HepG2 (cell line): Measurements from ENCODE around the gene PRPF4. TPM values are rescaled to one million over a fixed set of nuclear protein-coding genes. Genes with fewer than 3 reads are reported as not detected.

Source experiments
- ATAC-seq: fragments of 200-7000 bp; cut with Tn5 transposase; 3 replicates; pipeline ENCODE4 v1.9.1; 2020; ENCODE audit warnings: mild to moderate bottlenecking, moderate library complexity
- BruUV-seq: library from RNA; stranded (reverse); fragments of 400-500 nt; replicated peaks from 2 replicates; lab custom pipeline; 2021; lab: Mats Ljungman, UMichigan
- CTCF ChIA-PET: fragments of 300-600 bp; formaldehyde crosslinking; extraction: SDS; loops from one replicate; lab custom pipeline; 2021; ENCODE audit warnings: low total read pairs, inconsistent platforms, low intra/inter-chr PET ratio; lab: Yijun Ruan, JAX
- POLR2A ChIA-PET: fragments of 350-600 bp; sonication (Branson Sonifier 250); formaldehyde crosslinking; loops from one replicate; lab custom pipeline; 2020; ENCODE audit warnings: antibody characterized with exemption, inconsistent platforms; lab: Yijun Ruan, JAX
- DNase-seq: peaks from one replicate; pipeline ENCODE4 v3.0.0-alpha.2; 2015; ENCODE audit warnings: low spot score
- FAIRE-seq: peaks from 3 replicates; lab custom pipeline; 2011; peaks lifted over from hg19 to GRCh38; lab: Jason Lieb, UNC
- H2AFZ ChIP-seq: one replicate; pipeline ENCODE4 v1.6.1; 2011; ENCODE audit warnings: low read length, inconsistent platforms
- H3K27ac ChIP-seq: fragments of 300-600 bp; 3 replicates; pipeline ENCODE4 v1.8.0; 2011; ENCODE audit warnings: mixed run types, mild to moderate bottlenecking, mixed read lengths, low read length, inconsistent platforms; ENCODE audit not compliant: insufficient read depth; ENCODE audit errors: extremely low read length
- H3K27me3 ChIP-seq, 2 experiments: fragments of 200-600 bp in 1 of 2; 2 replicates in 1 of 2; 3 replicates in 1 of 2; pipeline versions ENCODE4 v1.6.0 to v1.8.0; 2011; ENCODE audit warnings: low read length in 2 of 2, mild to moderate bottlenecking in 2 of 2, moderate library complexity in 2 of 2, inconsistent platforms in 1 of 2; ENCODE audit not compliant: insufficient read depth in 2 of 2, control insufficient read depth in 1 of 2
- H3K36me3 ChIP-seq, 2 experiments: fragments of 200-600 bp in 1 of 2; replicated peaks in 1 of 2; 2 replicates in 1 of 2; 3 replicates in 1 of 2; pipeline versions ENCODE4 v1.5.1 to v1.8.0; 2011; ENCODE audit warnings: low read length in 2 of 2, inconsistent platforms in 1 of 2; ENCODE audit not compliant: insufficient read depth in 2 of 2, control insufficient read depth in 1 of 2
- H3K4me1 ChIP-seq: 2 replicates; pipeline ENCODE4 v1.5.1; 2012; ENCODE audit warnings: low read length, inconsistent platforms; ENCODE audit not compliant: insufficient read depth
- H3K4me2 ChIP-seq: 2 replicates; pipeline ENCODE4 v1.6.0; 2011; ENCODE audit warnings: low read depth, low read length, inconsistent platforms
- H3K4me3 ChIP-seq, 3 experiments: fragments of 200-600 bp in 1 of 3; sonication (generic), shearing (Covaris generic) in 1 of 3; replicated peaks in 1 of 3; 2 replicates each; pipeline ENCODE4 v1.5.1; 2011 to 2016; ENCODE audit warnings: low read length in 3 of 3, inconsistent platforms in 2 of 3, low read depth in 2 of 3, mild to moderate bottlenecking in 2 of 3, control low read depth in 1 of 3, mixed read lengths in 1 of 3; ENCODE audit not compliant: insufficient read depth in 1 of 3
- H3K79me2 ChIP-seq: one replicate; pipeline ENCODE4 v1.6.1; 2011; ENCODE audit warnings: low read length, inconsistent platforms; ENCODE audit not compliant: insufficient read depth
- H3K9ac ChIP-seq: 2 replicates; pipeline ENCODE4 v1.6.0; 2011; ENCODE audit warnings: mild to moderate bottlenecking, low read depth, low read length, inconsistent platforms; ENCODE audit not compliant: insufficient read depth
- H3K9me3 ChIP-seq: 2 replicates; pipeline ENCODE4 v1.5.1; 2012; ENCODE audit warnings: mild to moderate bottlenecking, low read length
- H4K20me1 ChIP-seq: 2 replicates; pipeline ENCODE4 v1.6.0; 2011; ENCODE audit warnings: inconsistent platforms, mild to moderate bottlenecking, low read length, moderate library complexity; ENCODE audit not compliant: insufficient read depth
- AHR ChIP-seq: IDR thresholded peaks from 2 replicates; pipeline ENCODE4 v1.6.1; 2018; ENCODE audit warnings: missing genetic modification reagents, missing compliant biosample characterization
- CBFB ChIP-seq: sonication (generic); formaldehyde crosslinking; IDR thresholded peaks from 2 replicates; pipeline ENCODE4 v1.4.0; 2020; ENCODE audit warnings: missing genetic modification reagents
- DPF2 ChIP-seq: sonication (generic); formaldehyde crosslinking; IDR thresholded peaks from 2 replicates; pipeline ENCODE4 v1.4.0; 2020; ENCODE audit warnings: mild to moderate bottlenecking, low read depth, missing genetic modification reagents, borderline replicate concordance
- EP300 ChIP-seq, 3 experiments: sonication (generic) in 1 of 3; formaldehyde crosslinking in 1 of 3; IDR thresholded peaks; 2 replicates each; pipeline versions ENCODE4 v1.5.1 to v1.6.1; 2011 to 2020; ENCODE audit warnings: low read depth in 2 of 3, low read length in 2 of 3, borderline replicate concordance in 1 of 3, improper control_type of control experiment in 1 of 3, mild to moderate bottlenecking in 1 of 3, missing genetic modification reagents in 1 of 3, moderate library complexity in 1 of 3
- GMEB1 ChIP-seq: sonication (generic); formaldehyde crosslinking; IDR thresholded peaks from 2 replicates; pipeline ENCODE4 v1.5.1; 2020; ENCODE audit warnings: missing genetic modification reagents, mild to moderate bottlenecking, borderline replicate concordance
- IRF9 ChIP-seq: sonication (generic); formaldehyde crosslinking; IDR thresholded peaks from 2 replicates; pipeline ENCODE4 v1.8.0; 2022; ENCODE audit warnings: missing genetic modification reagents, mild to moderate bottlenecking, borderline replicate concordance
- MXD1 ChIP-seq: sonication (generic); formaldehyde crosslinking; IDR thresholded peaks from 2 replicates; pipeline ENCODE4 v1.4.0; 2020; ENCODE audit warnings: mild to moderate bottlenecking, missing genetic modification reagents
- PHF5A ChIP-seq: IDR thresholded peaks from one replicate; pipeline ENCODE4 v1.6.1; 2018; ENCODE audit warnings: low read depth, missing genetic modification reagents; ENCODE audit not compliant: unreplicated experiment
- POGZ ChIP-seq: sonication (generic); formaldehyde crosslinking; IDR thresholded peaks from 2 replicates; pipeline ENCODE4 v1.4.0; 2020; ENCODE audit warnings: mild to moderate bottlenecking, missing genetic modification reagents
- SAFB2 ChIP-seq: sonication (generic); formaldehyde crosslinking; IDR thresholded peaks from 2 replicates; pipeline ENCODE4 v1.5.1; 2020; ENCODE audit warnings: missing genetic modification reagents, low read depth, mild to moderate bottlenecking, borderline replicate concordance
- SP2 ChIP-seq: sonication (generic); formaldehyde crosslinking; IDR thresholded peaks from 2 replicates; pipeline ENCODE4 v1.5.1; 2020; ENCODE audit warnings: mild to moderate bottlenecking, missing genetic modification reagents
- TBX3 ChIP-seq: fragments of 450-650 bp; IDR thresholded peaks from 2 replicates; pipeline ENCODE4 v1.6.1; 2017; ENCODE audit warnings: antibody characterized with exemption, mild to moderate bottlenecking, inconsistent platforms, borderline replicate concordance
- ZBTB33 ChIP-seq: sonication (generic); formaldehyde crosslinking; IDR thresholded peaks from 2 replicates; pipeline ENCODE4 v1.4.0; 2020; ENCODE audit warnings: missing genetic modification reagents
- ZFP1 ChIP-seq: IDR thresholded peaks from 2 replicates; pipeline ENCODE4 v1.6.1; 2016
- ZFP62 ChIP-seq: sonication (generic); formaldehyde crosslinking; IDR thresholded peaks from 2 replicates; pipeline ENCODE4 v1.4.0; 2020; ENCODE audit warnings: missing genetic modification reagents
- ZNF564 ChIP-seq: sonication (generic); formaldehyde crosslinking; IDR thresholded peaks from 2 replicates; pipeline ENCODE4 v1.8.1; 2023; ENCODE audit warnings: mild to moderate bottlenecking, missing genetic modification reagents
- WGBS: methylation state at CpG from one replicate; pipeline ENCODE4 v1.1.6; 2017; ENCODE audit warnings: low lambda C conversion rate; 5-methylcytosine and 5-hydroxymethylcytosine counted together
- in situ Hi-C: cut with HindIII; loops from 2 replicates; pipeline ENCODE4 v1.10.0; 2017; ENCODE audit warnings: low pct_unique_long_range_greater_than_20kb; ENCODE audit not compliant: extremely low pct_ligation_motif_present
- intact Hi-C: fragments of 100-400 bp; cut with micrococcal nuclease; formaldehyde crosslinking; loops from one replicate; pipeline ENCODE4 v1.10.0; 2022; ENCODE audit not compliant: unreplicated experiment
- polyA plus RNA-seq, 8 experiments: library from polyadenylated mRNA; depleted of rRNA in 3 of 8; stranded (reverse) in 7 of 8; unstranded in 1 of 8; fragments of >200 nt; fragmentation: Illumina TruSeq in 4 of 8; extraction: Trizol in 4 of 8; gene quantifications; 2 replicates each; pipeline versions ENCODE4 v1.2.1 to v1.2.3, GENCODE V29; 2011 to 2016; ENCODE audit warnings: low read depth in 4 of 8, missing spikeins in 1 of 8, mixed read lengths in 1 of 8; ENCODE audit not compliant: insufficient read depth in 1 of 8
- total RNA-seq, 5 experiments: library from RNA; depleted of rRNA; stranded (reverse); fragments of >200 nt; fragmentation: Illumina TruSeq; extraction: Trizol; gene quantifications; 2 replicates each; pipeline ENCODE4 v1.2.3, GENCODE V29; 2016; ENCODE audit warnings: low read depth in 1 of 5

Gene PRPF4
- total and polyA plus RNA-seq, 2 of the 13 experiments (the other 11 are each of a cell fraction or from before 2014, with no cell fraction given) = 10.3 to 49.0 TPM

GRCh38 chr9:113238202-113238858 lies 37.1 kb upstream of the PRPF4 start:
- Histone ChIP-seq H3K4me3 (no peak overlapping the region), H3K27me3 (no peaks in the 10 kb centered on the region), H3K4me1 (peaks cover 13% of the 10 kb centered on the region), H3K9ac (no peak overlapping the region), H3K27ac (no peak overlapping the region), H3K9me3 (no peaks in the 10 kb centered on the region), H3K79me2 (peaks cover 64% of the 10 kb centered on the region), H3K4me2 (no peak overlapping the region), H2AFZ (no peak overlapping the region), H3K36me3 (peaks cover 0 to 10% of the 10 kb centered on the region in 2 experiments; a peak in 3 of 5 replicates), H4K20me1 (peaks cover 28% of the 10 kb centered on the region)
- intact Hi-C loops (no loop called here), in situ Hi-C loops (no loop called here)
- CTCF ChIA-PET = no interaction called here
- TF ChIP-seq PHF5A (CRISPR knock-in tag) (no peak), MXD1 (CRISPR knock-in tag) (no peak), SAFB2 (CRISPR knock-in tag) (no peak), EP300 (IDR thresholded peaks at IDR 0.05; ENCODE audit: low read depth in 2 of 2, low read length in 2 of 2) (no peak), EP300 (CRISPR knock-in tag; IDR thresholded peaks at IDR 0.05; ENCODE audit: borderline replicate concordance) (no peak), AHR (CRISPR knock-in tag) (no peak), GMEB1 (no peak), TBX3 (no peak), DPF2 (CRISPR knock-in tag) (no peak), ZBTB33 (CRISPR knock-in tag) (no peak), IRF9 (CRISPR knock-in tag) (no peak), POGZ (CRISPR knock-in tag) (no peak), ZNF564 (CRISPR knock-in tag) (no peak), CBFB (CRISPR knock-in tag) (no peak), ZFP62 (no peak), ZFP1 (CRISPR knock-in tag) (no peak), SP2 (CRISPR knock-in tag) (no peak)
- no peak for DNase-seq
- ATAC-seq = no peak
- 96% methylated on average over 10 of the region's 10 CpGs for WGBS
- POLR2A ChIA-PET = no interaction called here
- no peak for FAIRE-seq
- BruUV-seq = no TSS peak
